T1000 (cell line): ENCODE data around the gene IRS2.
"Not testable (repeated sequence)": the region's sequence is repeated elsewhere in the genome, so short reads cannot be mapped to it uniquely, and the experiment has no call there.

Experiments used
- DNase-seq: peaks from one replicate; lab custom pipeline; 2025; ENCODE audit warnings: mixed read lengths; lab: John Stamatoyannopoulos, UW

The IRS2 gene

GRCh38 chr13:109732470-109733170 is 53.8 kb downstream of the IRS2 start:
- DNase-seq: not testable (repeated sequence)

DNA sequence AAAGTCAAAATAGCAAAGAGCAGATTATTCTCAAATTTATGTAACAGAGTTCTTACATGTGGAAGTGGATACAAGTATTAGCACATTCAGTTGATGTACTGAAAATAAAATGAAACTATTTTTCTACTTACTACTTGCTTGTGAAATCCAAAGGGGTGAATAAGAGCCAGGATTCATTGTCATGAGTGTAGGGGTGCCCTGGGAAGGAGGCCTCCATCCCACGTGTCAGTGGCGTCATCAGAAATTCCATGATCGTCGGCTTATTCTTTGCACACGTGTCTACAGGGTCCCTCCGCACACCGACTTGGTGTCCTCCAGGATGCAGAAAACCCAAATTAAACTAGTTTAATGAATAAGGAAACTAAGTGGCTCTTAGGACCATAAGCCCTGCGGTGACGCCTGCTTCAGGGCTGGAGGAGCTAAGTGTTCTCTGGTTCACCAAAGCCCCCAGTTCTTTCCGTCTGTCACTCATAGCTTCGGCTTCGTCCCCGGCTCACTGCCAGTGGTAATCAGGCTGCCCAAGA is 55.5 kb downstream of the IRS2 start:
- no peak for DNase-seq

- no peak for DNase-seq
Observed at GRCh38 chr13:109728791-109729731, 57.3 kb downstream of the IRS2 start.

GRCh38 chr13:109728061-109728460 is 58.3 kb downstream of the IRS2 start:
- no peak for DNase-seq

DNA sequence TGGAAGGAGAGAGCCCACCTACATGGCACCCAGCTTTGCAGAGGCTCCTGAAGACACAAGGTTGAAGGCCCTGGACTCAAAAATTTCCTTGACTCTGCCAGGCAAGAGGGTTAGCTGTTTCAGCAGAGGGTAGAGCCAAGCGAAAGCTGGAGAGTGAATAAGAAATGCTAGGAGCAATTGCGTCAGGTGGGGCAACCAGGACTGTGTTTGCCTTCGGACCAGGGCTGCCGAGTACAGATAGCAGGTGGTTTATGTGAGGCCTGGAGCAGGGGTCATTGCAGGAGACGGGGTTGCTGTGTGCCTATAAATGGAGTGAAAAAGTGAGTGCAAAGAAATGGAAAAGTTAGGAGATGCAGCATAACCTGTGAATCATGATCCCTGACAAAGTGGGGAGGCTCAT is 59.1 kb downstream of the IRS2 start:
- no peak for DNase-seq

DNA sequence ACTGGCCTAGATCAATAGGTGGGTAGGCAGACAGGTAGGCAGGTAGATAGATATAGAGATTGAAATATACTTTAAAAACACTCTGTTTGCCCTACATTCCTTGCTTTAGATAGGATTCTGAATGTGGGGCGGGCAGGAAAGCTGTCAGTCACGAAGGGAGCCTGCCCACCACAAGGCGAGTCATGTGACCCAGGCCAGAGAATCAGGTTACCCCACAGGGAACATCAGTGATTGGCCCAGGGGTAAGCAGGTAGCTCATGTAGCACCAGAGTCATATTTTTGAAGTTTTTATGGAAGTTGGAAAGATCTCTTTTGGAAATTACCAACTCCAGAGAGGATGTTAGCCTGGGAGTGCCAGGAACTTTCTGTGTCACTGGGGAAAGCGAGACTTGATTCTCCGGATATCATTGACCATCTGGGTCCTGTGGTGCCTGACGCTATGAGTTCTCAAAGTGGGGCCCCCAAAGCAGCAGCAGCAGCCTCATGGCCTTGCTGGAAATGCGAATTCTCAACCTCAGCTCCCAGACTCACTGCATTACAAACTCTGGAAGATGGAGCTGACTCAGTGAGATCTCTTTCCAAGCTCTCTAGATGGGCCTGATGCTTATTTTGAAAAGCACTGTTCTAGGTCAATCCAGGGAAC is 60.3 kb downstream of the IRS2 start:
- no peak for DNase-seq

GRCh38 chr13:109725297-109725696 is 61.1 kb downstream of the IRS2 start:
- DNase-seq: no peak

DNA sequence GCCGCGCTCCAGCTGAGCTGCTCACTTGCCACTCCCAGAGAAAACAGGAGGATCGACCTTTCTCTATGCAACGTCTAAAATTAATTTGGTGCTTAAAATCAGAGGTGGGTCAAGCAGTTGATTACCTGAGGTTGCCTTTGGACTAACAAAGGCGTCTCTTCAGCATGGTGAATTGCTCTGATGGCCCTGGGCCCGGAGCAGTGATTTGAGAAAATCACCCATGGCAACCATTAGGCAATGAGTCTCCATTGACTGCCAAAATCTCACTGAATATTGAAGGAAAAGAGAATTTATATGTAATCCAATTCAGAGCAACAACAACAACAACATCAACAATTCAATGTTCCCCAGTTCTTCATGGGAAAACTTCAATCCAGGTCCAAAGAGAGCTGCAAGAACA is 61.8 kb downstream of the IRS2 start:
- DNase-seq: no peak

GRCh38 chr13:109723046-109723445 is 63.3 kb downstream of the IRS2 start:
- no peak for DNase-seq

DNA sequence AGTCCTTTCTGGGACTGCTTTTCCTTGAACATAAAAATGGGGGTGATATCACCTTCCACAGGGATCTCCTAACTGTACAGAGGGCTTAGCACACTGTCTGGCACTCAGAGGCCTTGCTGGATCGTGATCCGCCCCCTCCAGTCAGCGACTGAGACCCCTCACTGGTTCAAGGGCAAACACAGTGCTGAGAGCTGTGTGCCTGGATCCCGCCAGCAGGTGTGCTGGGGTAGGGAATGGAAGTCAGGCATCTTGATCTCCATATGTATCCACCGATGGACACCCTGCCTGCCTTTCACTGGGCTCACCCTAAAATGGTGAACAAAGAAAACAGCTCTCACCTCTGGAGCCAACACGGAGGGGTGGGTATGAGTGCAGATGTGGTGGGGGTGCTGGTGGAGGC is 64.3 kb downstream of the IRS2 start:
- DNase-seq: no peak

DNA sequence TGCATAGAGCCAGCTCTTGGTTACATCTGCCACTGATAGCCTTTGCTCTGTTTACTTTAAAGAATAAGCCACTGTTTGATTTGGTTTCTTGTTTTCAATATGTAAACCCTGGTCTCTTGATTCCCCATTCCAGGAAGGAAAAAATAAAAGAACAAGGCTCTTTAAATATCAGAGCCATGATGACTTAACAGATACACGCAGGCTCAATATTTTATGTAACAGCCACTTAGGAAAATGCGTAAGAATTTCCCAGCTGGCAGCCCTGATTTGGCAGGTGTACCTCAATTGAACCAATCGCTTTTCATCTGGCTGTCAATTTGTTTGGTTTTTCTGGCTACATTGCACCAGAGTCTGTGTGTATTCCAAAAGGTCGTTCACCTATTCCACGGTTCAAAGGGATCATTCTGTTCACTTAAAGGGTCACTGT is 65.6 kb downstream of the IRS2 start:
- DNase-seq: no peak

DNA sequence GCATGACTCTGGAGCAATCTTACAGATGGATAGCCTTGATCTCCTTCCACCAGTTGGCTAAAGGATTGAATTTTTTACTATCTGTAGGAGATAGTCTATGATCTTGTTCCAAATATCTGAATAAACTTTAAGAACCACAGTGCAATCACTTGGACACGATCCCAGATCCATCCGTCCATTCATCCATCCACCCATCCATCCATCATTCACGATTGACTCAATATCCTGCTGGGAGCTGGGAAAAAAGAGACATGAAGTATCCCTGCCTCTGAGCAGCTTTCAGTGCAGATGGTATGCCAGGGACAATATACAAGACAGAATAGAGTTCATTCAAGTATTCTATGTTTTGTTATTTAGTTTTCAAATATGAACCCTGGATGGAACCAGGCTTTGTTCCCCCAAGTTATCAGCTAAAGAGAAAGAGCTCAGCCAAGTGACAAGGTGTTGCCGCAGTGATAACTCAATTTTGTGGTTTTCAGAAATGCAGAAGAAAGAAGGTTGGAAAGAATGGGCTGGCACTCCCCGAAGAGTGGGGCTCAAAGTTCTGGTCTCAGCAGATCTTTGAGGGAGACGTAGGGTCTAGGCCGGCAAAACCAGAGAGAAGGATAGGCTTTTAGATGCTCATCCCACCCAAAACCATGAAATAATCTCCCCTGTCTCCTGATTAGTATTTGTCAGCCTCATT is 66.3 kb downstream of the IRS2 start:
- DNase-seq: no peak

- DNase-seq: no peak
Observed at GRCh38 chr13:109718726-109719125, 67.7 kb downstream of the IRS2 start.

GRCh38 chr13:109717686-109718085 is 68.7 kb downstream of the IRS2 start:
- no peak for DNase-seq

DNA sequence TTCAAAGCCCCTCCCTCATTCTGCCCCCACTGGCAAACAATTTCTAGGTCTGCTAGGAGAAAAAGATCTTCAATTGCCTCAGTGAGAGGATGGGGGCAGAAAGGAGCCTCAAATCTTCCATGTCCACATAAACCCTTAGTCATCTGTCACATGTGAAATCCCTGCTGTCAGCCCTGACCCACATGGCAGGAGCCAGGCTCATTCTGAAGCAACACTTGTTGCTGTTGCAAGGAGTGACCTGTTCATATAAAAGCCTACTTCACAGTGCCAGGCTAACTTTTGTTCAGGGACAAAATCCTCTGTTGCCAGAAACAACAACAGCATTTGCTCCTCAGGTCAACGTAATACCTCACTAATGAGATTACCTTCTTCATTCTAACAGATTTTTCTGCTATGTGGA is 70.5 kb downstream of the IRS2 start:
- no peak for DNase-seq

GRCh38 chr13:109713681-109714080 is 72.7 kb downstream of the IRS2 start:
- DNase-seq: no peak

GRCh38 chr13:109712124-109712722 is 74.2 kb downstream of the IRS2 start:
- no peak for DNase-seq

GRCh38 chr13:109707742-109708617 is 78.4 kb downstream of the IRS2 start:
- DNase-seq: no peak

- DNase-seq: no peak
Observed at GRCh38 chr13:109707044-109707741, 79.2 kb downstream of the IRS2 start.
